ENCODE results near the gene ETV5.
"Not testable (repeated sequence)": the region's sequence is repeated elsewhere in the genome, so short reads cannot be mapped to it uniquely, and the experiment has no call there.

ETV5 gene

DNA sequence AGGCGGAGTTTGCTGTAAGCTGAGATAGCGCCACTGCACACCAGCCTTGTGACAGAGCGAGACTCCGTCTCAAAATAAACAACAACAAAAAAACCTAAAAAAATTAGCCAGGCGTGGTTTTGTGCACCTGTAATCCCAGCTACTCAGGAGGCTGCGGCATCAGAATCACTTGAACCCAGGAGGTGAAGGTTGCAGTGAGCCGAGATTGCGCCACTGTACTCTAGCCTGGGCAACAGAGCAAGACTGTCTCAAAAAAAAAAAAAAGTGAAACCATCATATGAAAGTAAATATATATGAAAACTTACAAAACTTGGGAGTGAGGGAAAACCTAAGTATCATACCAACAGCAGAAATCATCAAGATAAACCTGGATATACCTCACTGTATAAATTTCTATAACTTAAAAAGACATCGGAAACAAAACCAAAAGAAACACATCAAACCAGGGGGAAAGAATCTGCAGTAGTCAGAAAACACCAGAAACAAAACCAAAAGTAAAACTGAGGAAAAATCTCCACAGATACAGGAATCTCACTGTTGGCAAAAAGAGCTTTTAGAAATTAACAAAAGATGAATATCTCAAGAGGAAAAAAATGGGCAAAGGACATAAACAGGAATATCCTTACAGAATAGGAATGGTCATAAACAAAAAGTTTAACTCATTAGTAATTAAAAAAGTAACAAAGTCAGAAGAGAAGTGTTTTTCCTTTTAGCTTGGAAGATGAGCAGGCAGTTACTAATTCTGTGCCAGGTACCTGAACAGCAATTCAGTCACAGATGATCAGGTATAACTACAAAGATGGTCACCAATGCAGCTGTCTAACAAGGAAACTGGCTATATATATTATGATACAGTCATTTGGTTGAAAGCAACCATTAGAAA, 41.3 kb downstream of the ETV5 start:
- no peak for DNase-seq (ENCODE audit: low read depth, low spot score)

DNA sequence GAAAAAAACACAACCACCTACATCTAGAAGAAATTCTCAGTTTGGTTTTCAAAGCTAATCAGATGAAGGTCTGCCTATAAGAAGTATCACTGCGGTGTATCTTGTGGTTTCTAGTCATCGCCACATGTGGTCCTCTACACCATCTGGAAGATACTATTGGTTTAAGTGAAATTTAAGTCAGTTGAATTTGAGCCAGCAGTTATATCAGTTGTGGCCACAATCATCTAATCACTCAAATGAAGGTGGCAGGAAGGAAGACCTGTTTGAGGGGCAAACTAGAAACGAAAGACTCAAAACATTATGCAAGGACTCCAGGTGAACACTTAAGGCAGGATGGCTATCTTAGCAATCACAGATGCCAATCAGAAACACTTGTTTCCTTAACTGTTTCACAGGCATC, 48.7 kb downstream of the ETV5 start:
- DNase-seq (ENCODE audit: low read depth, low spot score): no peak

DNA sequence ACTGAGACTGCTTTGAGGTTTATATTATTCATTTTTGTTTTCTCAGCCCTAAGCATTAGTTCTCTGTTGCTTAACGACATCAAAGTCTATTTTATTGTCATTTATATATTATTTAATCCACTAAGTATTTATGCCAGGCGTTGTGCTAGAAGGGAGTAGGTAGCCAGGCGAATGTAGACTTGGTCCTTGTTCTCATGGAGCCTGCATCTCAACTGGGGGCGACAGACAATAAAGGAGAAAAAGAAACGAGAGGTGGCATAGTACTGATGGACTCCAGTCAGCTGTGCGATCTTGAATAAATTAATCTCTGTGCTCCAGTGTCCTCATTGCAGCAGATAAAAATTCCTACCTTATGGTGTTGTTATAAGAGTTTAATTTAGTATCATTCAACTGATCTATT, 49.7 kb downstream of the ETV5 start:
- DNase-seq (ENCODE audit: low read depth, low spot score): no peak

DNA sequence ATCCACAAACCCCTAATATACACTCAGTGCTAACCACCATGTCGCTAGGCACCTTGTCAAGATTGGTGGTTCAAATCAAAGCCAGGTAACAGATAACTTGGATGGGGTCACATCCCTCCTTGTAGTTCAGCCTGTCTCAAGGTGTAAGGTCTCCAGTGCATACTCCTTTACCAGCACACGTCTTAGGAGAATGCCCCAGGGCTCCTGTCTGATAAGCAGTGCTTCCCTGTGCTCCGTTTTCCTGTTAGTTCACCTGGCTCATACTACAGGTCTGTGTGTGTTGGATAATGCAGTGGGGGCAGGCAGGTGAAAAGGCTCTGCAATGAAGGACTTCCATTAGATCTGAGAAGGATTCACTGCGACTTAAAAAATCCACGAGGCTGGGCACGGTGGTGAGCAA, 50.7 kb downstream of the ETV5 start:
- no peak for DNase-seq (ENCODE audit: low read depth, low spot score)

DNA sequence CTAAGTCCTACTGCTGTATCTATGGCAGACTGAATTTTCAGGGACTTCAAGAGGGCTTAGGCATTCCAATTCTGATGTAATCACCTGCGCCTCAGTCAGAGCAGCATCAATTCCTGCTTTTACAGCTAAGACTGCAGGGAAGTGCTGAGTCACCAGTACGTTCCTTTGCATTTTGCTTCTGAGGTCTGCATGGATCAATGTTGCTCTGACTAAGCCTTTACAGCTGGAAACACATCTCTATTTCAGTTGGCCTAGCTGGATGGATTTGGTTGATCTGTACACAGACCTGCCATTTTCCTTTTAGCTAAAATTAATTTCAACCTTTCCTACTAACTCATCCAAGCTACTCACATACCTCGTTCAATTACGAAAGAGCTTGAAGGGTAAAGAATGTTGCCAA, 51.3 kb downstream of the ETV5 start:
- DNase-seq (ENCODE audit: low read depth, low spot score): no peak

DNA sequence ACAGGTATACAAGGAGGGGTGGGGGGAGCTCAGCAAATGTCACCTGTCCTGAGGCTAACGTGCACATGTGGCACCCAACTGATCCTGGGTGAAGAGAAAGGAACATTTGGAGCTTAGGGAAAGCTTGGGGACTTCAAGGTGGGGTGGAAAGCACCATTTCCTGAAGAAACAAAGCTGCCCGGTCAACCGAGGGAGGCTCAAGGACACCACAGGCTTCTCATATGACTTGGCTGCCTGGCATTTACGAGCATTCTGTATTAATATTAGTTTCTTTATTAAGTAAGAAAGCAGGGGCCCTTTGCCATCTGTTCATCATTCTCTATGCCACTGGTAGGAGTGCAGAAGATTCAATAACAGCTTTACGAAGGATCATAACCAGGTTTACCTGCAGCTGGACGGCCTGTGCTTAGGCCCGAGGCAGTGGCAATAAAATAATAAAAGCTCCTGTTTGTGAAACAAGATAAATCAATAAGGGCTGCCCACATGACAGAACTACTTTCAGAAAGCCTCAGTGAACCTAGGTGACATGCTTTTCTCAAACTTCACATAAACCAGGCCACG, 54.0 kb downstream of the ETV5 start:
- no peak for DNase-seq (ENCODE audit: low read depth, low spot score)

DNA sequence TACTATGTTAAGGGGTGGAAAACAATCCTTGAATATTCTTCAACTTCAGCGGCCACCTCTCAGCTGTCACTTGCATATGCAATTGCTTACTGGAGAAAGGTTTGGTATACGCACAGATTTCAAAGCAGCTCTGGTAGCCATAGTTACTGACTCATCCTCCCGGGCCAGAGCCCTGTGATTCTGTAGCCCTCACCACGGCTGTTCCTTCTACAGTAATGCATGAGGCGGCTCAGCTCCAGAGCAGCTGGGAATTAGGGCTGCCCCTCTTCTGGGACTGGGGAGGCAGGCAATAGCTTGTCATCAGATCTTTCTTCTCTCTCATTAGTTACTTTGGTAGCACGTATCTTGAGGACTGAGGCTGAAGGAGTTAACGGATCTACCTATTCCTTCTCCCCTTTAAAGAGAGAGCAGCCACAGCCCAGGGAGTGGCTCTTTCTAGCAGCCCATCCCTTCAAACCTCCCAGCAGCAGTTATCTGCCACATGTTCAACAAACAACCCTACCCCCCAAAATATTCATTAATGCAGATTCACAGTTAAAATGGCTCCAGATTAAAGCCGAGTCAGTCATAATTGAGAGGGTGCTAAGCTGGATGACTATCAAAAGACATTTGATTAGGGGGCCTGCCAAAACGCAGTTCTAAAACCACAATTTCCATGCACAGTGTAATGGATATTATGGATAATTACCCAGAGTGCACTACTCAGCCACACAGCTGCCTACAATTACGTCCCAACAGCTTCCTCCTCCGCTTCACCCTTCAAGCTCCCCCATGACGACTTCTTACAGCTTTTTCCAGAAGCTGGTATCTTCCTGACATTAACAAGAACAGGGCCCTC, 54.7 kb downstream of the ETV5 start:
- no peak for DNase-seq (ENCODE audit: low read depth, low spot score)

DNA sequence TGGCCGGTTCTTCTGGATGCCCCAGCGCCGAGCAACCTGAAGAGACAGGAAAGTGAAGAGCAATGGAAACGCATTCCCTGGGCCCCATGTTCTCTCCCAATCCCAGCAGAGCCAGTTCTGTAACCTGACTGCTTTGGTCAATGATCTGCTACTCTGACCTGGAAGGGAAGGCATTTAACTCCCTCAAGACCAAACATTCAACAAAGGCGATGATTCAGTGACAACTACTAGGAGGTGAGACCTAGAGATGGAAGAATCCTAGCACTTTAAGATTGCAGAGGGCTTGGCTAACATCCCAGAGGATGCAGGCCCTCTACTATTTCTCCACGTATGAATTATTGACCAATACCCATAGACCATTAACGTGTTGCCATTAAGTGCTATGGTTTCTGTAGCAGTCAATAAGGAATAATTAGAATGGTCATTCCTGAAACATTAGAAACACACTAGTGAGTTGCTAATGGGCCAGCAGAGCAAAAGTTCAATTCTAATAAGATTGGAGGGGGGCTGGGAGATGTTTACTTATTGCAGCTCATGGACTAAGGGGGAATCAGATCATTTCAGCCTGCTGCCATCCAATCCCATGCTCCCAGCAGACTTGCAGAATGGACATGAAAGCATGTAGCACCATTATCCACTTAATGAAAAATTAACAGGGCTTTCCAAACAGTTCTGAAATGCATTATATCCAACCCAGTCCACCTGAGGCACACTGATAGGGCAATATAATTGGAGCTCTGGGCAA, 56.6 kb downstream of the ETV5 start:
- no peak for DNase-seq (ENCODE audit: low read depth, low spot score)

DNA sequence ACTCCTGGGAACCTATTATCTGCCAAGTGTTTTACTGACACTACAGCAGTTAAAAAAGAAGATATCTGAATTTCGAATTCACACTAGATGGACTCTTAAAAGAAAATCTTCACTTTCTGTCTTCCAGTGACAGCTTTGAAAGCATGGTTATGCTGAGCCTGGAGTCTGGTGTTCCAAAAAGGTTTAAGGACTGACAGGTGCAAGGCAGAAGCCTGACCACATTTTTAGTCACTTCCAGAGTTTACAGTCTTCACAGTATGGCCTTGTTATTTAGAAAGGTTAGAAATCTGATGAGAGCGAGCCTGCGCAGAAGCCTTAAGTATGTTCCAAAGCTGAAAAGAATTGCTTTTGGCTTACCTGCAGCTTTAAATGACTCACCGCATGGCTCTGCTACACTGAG, 59.9 kb downstream of the ETV5 start:
- no peak for DNase-seq (ENCODE audit: low read depth, low spot score)

DNA sequence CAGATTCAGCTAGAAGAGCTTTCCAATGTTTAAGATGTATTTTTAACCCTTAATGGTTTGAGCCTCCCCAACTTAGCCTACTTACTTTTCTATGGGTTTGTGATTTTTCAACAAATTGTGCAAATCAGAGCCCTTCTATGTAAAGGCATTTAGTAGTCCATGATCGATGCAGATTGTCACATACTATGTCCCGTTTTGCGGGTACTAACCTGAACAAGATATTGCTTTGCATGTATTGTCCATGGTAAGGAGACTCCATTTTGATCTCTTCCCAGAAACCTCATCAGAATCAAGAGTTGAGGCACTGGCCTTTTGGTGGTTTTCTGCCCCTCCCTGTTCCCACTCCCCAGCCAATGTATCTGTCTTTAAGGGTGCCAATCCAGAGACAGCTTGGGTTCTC, 60.8 kb downstream of the ETV5 start:
- DNase-seq (ENCODE audit: low read depth, low spot score): no peak

DNA sequence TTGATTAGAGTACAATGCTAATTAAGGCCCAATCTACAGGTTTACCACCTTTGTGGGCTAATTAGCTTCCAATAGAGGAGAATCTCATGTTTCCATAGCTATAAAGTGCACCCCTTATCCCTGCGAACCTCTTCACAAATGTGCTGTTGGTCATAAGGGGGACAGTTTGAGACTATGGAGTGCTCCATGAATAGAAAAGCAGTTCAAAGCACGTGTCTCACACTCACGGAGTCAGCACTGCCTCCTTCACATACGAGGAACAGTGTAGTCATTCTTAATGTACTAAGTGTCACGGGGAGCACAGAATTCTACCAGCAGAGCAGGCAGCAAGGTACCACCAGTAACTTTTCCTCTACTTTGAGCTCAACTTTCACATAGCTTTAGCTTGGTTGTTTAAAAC, 62.1 kb downstream of the ETV5 start:
- DNase-seq (ENCODE audit: low read depth, low spot score): no peak

DNA sequence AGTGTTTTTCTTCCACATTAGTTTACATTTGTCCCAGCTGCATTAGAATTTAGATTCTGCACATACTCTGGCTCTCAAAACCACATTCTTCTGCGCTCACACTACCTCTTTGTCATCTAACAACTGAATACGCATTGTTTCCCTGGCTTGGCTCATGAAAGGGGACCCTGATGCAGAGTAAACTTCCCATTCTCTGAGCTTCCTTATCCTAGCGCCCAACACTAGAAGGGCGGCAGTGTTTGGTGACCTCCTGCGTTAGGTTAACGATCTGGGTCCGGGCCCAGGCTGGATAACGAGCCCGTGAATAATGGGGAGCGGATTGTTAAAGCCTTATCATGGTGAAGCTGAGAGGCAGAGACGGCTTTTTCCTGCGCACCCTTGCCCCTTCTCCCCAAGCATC, 63.9 kb downstream of the ETV5 start:
- DNase-seq (ENCODE audit: low read depth, low spot score): no peak

DNA sequence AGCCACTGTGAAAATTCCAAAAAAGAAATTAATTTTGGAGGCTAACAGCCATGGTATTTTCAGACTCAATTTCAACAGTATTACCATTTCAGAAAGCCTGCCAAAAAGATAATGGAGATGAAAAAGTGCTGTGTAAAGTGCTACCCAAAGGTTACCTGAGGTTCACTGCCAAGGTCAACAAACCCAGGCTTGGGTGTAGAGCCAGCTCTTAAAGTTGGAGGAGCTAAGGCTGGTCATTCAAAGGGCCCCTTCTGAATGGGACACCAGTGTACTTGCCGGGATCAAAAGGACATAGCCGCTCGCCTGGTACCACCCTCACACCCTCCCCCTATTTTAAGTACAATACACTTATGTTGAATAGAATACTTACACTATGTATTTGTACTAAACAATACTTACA, 64.5 kb downstream of the ETV5 start:
- DNase-seq (ENCODE audit: low read depth, low spot score): no peak

DNA sequence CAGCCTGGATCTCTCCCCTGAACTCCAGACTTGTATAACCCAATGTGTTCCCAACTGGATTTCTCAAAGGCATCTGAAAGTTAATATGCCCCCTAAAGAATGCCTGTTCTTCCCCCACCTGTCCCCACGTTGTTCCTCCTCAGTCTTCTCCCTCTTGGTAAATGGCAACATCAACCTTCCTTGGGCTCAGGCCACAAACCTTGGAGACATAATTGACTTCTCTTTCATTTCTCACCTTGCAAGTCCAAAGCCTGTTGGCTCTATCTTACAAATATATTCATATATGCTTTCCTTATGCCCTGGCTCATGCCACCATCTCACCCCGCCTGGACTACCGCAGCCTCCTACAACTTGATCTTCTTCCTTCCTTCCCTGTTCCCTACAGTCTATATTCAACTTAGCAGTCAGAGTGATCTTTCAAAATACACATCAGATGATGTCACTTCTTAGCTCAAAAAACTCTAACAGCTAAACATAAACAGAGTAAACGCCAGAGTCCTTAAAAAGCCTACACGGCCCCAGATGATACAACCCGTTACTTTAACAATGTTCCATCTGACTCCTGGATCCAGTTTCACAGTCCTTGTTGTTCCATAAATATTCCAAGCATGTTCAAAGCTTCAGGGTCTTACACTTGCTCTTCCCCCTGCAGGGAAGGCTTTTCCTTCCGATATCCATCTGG, 66.2 kb downstream of the ETV5 start:
- no peak for DNase-seq (ENCODE audit: low read depth, low spot score)

DNA sequence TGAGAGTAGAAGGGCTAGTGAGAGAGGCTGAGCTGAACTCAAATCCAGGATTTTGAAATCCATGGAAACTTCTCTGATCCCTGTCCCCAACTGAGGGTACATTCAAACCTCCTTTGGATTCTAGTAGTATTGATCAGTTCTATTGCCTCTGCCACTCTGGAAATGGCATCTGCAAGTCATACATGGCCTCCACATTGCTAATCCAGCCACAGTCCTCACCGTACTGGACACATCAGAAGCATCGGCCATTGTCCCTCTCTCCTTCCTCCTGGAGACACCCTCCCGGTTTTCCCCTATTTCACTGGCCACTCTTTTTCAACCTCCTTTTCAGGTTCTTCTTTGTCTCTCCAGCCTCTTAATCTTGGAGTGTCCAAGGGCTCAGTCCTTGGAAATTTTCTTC, 66.9 kb downstream of the ETV5 start:
- DNase-seq (ENCODE audit: low read depth, low spot score): no peak

DNA sequence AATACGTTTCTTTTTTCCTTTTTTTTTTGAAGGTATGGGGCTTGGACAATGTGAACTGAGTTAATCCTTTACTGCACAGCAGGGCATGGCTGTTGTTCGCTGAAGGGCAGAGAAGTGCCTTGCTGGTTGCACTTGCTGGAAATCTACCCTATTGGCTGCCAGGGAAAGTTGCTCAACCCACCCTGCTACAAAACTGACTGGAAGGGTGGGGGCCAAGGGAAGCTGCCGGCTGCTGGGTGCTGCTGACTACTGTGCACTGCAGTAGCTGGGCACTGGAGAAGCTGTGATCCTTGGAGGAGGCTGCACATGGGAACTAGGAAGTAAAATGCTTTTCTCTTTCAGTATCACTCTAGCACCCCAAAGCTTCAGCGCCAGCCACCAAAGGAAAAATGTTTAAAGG, 70.5 kb downstream of the ETV5 start:
- DNase-seq (ENCODE audit: low read depth, low spot score): no peak

DNA sequence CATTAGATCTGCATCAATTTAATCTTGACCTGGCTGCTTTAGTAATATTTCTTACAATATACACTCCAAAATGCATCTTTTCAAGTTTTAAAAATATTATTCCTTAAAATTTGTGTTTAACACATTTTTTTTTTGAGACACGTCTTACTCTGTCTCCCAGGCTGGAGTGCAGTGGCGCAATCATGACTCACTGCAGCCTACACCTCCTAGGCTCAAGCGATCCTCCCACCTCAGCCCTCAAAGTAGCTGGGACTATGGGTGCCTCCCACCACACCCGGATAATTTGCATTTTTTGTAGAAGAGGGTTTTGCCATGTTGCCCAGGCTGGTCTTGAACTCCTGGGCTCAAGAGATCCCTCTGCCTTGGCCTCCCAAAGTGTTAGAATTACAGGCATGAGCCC, 73.6 kb downstream of the ETV5 start:
- DNase-seq (ENCODE audit: low read depth, low spot score): no peak

DNA sequence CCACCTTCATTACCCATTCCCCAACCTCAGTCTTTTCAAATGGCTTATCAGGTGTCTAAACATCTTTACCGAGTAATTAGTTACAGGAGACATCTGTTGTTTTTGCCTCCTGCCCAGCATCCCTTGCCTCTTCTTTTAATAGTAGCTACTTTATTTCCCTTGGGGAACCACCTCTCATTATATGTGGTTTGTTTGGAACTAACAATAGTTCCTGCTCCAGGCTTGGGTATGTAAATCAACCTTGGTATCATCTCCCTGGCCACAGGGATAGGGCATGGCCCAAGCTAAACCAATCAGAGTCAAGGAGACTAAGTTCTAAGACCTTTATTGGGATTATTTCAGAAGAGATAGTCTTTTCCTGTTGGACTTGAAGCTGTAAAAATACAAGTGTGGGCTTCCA, 76.6 kb downstream of the ETV5 start:
- DNase-seq (ENCODE audit: low read depth, low spot score): no peak

DNA sequence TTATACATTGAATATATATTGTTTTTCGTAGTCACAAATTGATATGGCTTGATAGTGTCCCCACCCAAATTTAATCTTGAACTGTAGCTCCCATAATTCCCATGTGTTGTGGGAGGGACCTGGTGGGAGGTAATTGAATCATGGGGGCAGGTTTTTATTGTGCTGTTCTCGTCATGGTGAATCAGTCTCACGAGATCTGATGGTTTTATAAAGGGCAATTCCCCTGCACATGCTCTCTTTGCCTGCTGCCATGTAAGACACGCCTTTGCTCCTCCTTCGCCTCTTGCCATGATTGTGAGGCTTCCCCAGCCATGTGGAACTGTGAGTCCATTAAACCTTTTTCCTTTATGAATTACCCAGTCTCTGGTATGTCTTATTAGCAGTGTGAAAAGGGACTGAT, 82.9 kb downstream of the ETV5 start:
- DNase-seq (ENCODE audit: low read depth, low spot score): not testable (repeated sequence)

DNA sequence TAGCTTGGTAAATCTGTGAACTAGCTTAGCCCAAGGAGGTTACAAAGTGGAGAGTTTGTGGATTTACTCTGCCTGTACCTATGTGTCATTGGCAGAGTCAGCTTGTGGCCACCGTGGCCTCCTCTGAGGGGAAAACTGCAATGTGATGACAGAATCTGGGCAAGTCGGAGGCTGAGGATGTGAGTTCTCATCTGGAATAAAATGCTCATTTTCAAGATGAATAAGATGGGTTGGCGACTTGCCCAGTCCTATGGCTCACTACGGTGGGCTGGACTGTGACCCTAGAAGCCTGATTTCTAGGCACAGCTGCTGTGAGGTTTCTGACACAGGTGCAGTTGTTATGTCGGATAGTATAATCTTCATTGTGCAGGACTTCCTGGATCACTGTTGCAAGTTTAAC, 83.7 kb downstream of the ETV5 start:
- no peak for DNase-seq (ENCODE audit: low read depth, low spot score)

DNA sequence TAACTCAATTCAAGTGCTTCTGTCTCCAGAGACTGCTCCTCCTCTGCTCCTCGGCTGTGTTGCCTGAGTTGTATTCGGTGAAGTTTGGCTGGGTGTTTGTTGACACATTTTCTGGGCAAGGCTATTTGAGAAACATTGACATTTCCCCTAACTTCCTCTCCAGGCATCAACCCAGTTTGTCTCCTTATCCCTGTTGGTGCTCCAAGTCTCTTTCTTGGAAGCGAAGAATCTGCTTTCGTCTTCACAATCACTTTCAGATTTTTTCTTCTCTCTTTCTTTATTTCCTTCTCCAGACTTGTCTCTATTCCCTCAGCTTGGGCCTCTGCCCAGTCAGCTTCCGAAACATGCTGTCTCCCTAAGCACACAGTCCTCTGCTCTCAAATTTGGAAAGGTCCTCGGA, 84.7 kb downstream of the ETV5 start:
- no peak for DNase-seq (ENCODE audit: low read depth, low spot score)

Measured in activated CD4-positive, CD25-positive, alpha-beta regulatory T cell treated with anti-CD3 and anti-CD28 coated beads, Interleukin-2, amount 50 U/mL, for 16 hours (primary cell).